Lower leg skin (tissue), 3 donors: ENCODE measurements around the gene SMTN.

ENCODE experiments used
- POLR2A ChIP-seq, 2 donors: fragments of 450-650 bp; IDR thresholded peaks; one replicate each; pipeline ENCODE4 v1.6.1; 2016 to 2017; ENCODE audit warnings: antibody characterized with exemption in 2 of 2, mild to moderate bottlenecking in 1 of 2, moderate library complexity in 1 of 2
- TF ChIP-seq, protein P1 (sequence below), 3 donors: fragments of 450-650 bp; IDR thresholded peaks; one replicate each; pipeline ENCODE4 v1.5.1; 2016; ENCODE audit warnings: antibody characterized with exemption in 3 of 3, mild to moderate bottlenecking in 3 of 3, moderate library complexity in 2 of 3

DNA sequence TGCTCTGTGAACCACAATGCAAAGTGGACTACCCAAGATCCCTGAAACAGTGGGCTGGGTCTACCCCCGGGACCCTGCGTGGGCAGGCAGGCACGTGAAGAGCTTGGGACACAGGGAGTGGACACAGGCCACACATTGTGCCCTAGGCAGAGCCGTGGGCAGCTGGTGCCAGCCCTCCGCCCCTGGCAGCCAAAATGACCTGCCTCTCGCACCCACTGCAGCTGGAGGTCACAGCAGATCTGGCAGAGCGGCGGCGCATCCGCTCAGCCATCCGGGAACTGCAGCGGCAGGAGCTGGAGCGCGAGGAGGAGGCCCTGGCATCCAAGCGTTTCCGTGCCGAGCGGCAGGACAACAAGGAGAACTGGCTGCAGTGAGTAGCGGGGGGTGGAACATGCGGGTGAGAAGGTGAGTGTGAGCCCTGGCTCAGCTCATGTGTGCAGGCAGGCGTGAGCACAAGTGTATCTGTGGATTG is 6.7 kb downstream of the SMTN start:
- TF ChIP-seq, protein P1, sequence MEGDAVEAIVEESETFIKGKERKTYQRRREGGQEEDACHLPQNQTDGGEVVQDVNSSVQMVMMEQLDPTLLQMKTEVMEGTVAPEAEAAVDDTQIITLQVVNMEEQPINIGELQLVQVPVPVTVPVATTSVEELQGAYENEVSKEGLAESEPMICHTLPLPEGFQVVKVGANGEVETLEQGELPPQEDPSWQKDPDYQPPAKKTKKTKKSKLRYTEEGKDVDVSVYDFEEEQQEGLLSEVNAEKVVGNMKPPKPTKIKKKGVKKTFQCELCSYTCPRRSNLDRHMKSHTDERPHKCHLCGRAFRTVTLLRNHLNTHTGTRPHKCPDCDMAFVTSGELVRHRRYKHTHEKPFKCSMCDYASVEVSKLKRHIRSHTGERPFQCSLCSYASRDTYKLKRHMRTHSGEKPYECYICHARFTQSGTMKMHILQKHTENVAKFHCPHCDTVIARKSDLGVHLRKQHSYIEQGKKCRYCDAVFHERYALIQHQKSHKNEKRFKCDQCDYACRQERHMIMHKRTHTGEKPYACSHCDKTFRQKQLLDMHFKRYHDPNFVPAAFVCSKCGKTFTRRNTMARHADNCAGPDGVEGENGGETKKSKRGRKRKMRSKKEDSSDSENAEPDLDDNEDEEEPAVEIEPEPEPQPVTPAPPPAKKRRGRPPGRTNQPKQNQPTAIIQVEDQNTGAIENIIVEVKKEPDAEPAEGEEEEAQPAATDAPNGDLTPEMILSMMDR (IDR thresholded peaks at IDR 0.05), result no peak
- no peak for TF ChIP-seq POLR2A (IDR thresholded peaks at IDR 0.05)
